WERI-Rb-1 (cell line): ENCODE results near the gene MAT1A.
"Not testable (repeated sequence)": the region's sequence is repeated elsewhere in the genome, so short reads cannot be mapped to it uniquely, and the experiment has no call there.

ENCODE experiments used
- DNase-seq: peaks from one replicate; pipeline ENCODE4 v3.0.0-alpha.2; 2020
- H3K27ac ChIP-seq: fragments of 250-450 bp; sonication (Bioruptor Pico); 2 replicates; pipeline ENCODE4 v1.5.1; 2020; ENCODE audit warnings: mild to moderate bottlenecking, moderate library complexity
- H3K27me3 ChIP-seq: fragments of 250-450 bp; sonication (Bioruptor Pico); 2 replicates; pipeline ENCODE4 v1.5.1; 2021; ENCODE audit warnings: mild to moderate bottlenecking, low read depth, moderate library complexity; ENCODE audit not compliant: insufficient read depth, severe bottlenecking
- H3K36me3 ChIP-seq: fragments of 250-450 bp; sonication (Bioruptor Pico); 2 replicates; pipeline ENCODE4 v1.5.1; 2020; ENCODE audit warnings: mild to moderate bottlenecking, moderate library complexity
- H3K4me3 ChIP-seq: 2 replicates; pipeline ENCODE4 v1.5.1; 2011; ENCODE audit warnings: low read depth, mild to moderate bottlenecking, control low read depth, low read length
- H3K9me3 ChIP-seq: fragments of 250-450 bp; sonication (Bioruptor Pico); 2 replicates; pipeline ENCODE4 v1.5.1; 2021; ENCODE audit warnings: mild to moderate bottlenecking, moderate library complexity; ENCODE audit not compliant: severe bottlenecking

The MAT1A gene

GRCh38 chr10:80223031-80223419, 66.4 kb downstream of the MAT1A start:
- not testable (repeated sequence) for H3K27me3 ChIP-seq, H3K4me3 ChIP-seq, H3K9me3 ChIP-seq, H3K27ac ChIP-seq, DNase-seq, H3K36me3 ChIP-seq
